Ureter (tissue), 1 donor: ENCODE results near the gene DENND2C. TPM values are rescaled to one million over a fixed set of nuclear protein-coding genes. Genes with fewer than 3 reads are reported as not detected.

Experiments used
- DNase-seq: peaks from one replicate; pipeline ENCODE4 v3.0.0-alpha.2; 2020; ENCODE audit warnings: low spot score
- total RNA-seq: library from RNA; stranded (reverse); gene quantifications from one replicate; pipeline ENCODE4 v1.2.4, GENCODE V29; 2023
- donor health status: DM: yes; HTN: yes; CAD: no.

DENND2C gene
- total RNA-seq, 1 donor from 2014 or later = 8.4 TPM

DNA sequence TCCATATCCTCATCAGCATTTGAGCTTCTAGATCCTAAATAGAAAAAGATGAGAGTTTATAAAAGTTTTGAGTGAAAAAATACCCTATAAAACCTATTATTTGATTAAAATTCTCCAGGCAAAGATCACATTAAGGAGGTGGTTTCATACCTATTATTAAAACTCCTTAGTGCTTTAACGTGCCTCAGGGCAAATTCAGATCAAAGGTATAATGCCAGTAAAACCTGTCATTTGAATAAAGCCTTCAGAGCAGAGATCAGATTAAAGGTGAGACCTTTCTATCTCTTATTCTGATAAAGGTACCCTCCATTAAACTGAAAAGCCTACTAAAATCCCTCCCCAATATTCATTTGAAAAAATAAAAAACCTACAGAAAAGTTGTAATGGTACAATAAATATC is 124.5 kb downstream of the DENND2C start:
- no peak for DNase-seq

GRCh38 chr1:114540821-114541220 is 129.0 kb downstream of the DENND2C start:
- DNase-seq = no peak

DNA sequence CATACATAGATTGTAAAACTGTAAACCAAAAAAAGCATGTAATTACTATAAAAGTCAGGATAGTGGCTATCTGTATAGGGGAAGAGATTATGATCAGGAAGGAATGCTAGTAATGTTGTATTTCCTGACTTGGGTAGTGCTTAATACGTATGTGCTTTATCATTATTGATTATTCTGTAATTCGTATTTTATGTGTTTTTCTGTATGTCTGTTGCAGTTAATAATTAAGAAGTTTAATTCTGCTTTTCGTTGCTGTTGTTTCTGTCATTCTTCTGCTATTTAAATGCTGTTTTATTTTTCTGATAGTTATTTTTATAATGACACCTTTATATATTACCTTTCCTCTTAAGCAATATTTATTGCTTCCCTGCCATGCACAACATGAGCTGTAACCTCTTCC is 129.6 kb downstream of the DENND2C start:
- no peak for DNase-seq

DNA sequence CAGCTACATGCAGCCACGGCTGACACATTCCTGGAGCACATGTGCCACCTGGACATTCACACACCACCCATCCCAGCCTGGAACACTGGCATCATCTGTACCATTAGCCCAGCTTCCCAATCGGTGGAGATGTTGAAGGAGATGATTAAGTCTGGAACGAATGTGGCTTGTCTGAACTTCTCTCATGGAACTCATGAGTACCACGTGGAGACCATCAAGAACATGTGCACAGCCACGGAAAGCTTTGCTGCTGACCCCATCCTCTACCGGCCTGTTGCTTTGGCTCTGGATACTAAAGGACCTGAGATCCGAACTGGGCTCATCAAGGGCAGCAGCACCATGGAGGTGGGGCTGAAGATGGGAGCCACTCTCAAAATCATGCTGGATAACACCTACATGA is 133.8 kb downstream of the DENND2C start:
- no peak for DNase-seq

DNA sequence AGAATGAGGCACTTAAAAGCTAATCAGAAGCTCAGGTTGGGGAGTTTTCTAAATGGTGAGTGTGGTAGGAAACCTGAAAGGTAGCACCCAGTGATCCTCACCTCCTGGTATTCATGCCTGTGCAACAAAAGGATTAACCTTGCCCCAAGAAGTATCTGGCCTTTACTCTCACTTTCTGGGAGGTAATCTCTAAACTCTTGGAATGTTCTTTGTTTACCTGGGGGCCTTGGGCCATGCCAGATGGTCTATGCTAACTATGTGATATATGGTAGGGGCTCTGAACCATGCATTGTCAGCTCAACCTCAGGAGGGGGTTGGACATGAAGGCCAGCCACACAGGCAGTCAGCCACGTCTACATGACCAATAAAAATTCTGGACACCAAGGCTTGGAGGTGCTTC is 134.4 kb downstream of the DENND2C start:
- no peak for DNase-seq

Other genes starting within 250 kb of the DENND2C start
- 78.5 TPM for gene TRIM33, start 158.8 kb downstream of the DENND2C start, total RNA-seq
- 46.0 TPM for gene BCAS2, start 88.4 kb downstream of the DENND2C start, total RNA-seq
- 0.86 TPM for gene AMPD1, start 25.5 kb upstream of the DENND2C start, total RNA-seq
- 21.7 TPM for gene NRAS, start 46.7 kb upstream of the DENND2C start, total RNA-seq
- 612 TPM for gene CSDE1, start 87.9 kb upstream of the DENND2C start, total RNA-seq
- gene SIKE1, start 110.6 kb upstream of the DENND2C start, total RNA-seq = 40.6 TPM
- gene SYCP1, start 184.8 kb upstream of the DENND2C start, total RNA-seq = not detected